ENCODE results near the gene PTH1R. TPM values are rescaled to one million over a fixed set of nuclear protein-coding genes. Genes with fewer than 3 reads are reported as not detected.

PTH1R gene
- total RNA-seq (2022; extraction: Qiagen RNA extraction; ENCODE audit: low read depth) = 0.18 to 0.83 TPM (median 0.45 TPM) in 4 of 5 replicates, not detected in the other

GRCh38 chr3:46877406-46878125, at the start of gene PTH1R:
TSS of gene PTH1R (plus strand) at chr3:46877721. CDS start at chr3:46883560, 5,839 bp downstream.

DNA sequence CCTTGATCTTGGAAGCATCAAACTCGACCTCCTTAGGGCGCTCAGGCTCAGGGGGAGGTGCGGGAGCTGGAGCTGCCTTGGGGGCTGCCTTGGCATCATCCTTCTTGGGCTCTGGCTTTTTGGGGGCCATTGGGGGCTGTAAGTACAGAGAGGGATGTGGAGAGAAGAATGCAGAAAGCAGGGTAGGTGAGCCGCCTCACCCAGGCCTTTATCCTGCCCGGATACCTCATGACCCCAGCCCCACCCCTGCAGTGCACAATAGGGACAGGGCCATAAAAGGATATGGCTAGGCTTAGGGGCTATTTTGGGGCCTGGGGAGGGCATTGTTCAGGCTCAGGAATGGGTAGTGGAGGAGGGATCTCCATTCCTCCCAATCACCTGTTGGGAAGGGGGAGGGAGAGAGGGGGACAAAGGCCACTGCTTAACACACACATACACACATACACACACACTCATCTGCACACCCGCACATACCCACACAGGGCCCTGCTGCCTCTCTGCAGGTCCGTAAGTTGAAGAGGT, 14.2 kb upstream of the PTH1R start, which contains the start of gene MYL3:
Gene MYL3 (minus strand): TSS at position 184 of the 522 bp plus-strand sequence. CDS start 54 bp downstream, at position 130.

Other genes starting within 250 kb of the PTH1R start
- 6.1 to 7.2 TPM (median 6.8 TPM) in 5 replicates for gene ALS2CL, start 184.0 kb upstream of the PTH1R start, total RNA-seq (2022; extraction: Qiagen RNA extraction; ENCODE audit: low read depth)
- gene TMIE, start 176.3 kb upstream of the PTH1R start, total RNA-seq (2022; extraction: Qiagen RNA extraction; ENCODE audit: low read depth) = 0.07 to 0.30 TPM (median 0.16 TPM) in 5 replicates
- not detected in 5 replicates for gene PRSS50, start 159.9 kb upstream of the PTH1R start, total RNA-seq (2022; extraction: Qiagen RNA extraction; ENCODE audit: low read depth)
- gene MYL3, start 14.3 kb upstream of the PTH1R start, total RNA-seq (2022; extraction: Qiagen RNA extraction; ENCODE audit: low read depth) = not detected in 5 replicates
- 46.6 to 86.7 TPM (median 52.3 TPM) in 5 replicates for gene CCDC12, start 99.0 kb downstream of the PTH1R start, total RNA-seq (2022; extraction: Qiagen RNA extraction; ENCODE audit: low read depth)
- 35.0 to 46.9 TPM (median 41.6 TPM) in 5 replicates for gene NBEAL2, start 101.9 kb downstream of the PTH1R start, total RNA-seq (2022; extraction: Qiagen RNA extraction; ENCODE audit: low read depth)

Measured in A549 treated with DMSO at 1 μM for 4 hours (cell line).